ENCODE results near the gene C16orf90.

C16orf90 gene

DNA sequence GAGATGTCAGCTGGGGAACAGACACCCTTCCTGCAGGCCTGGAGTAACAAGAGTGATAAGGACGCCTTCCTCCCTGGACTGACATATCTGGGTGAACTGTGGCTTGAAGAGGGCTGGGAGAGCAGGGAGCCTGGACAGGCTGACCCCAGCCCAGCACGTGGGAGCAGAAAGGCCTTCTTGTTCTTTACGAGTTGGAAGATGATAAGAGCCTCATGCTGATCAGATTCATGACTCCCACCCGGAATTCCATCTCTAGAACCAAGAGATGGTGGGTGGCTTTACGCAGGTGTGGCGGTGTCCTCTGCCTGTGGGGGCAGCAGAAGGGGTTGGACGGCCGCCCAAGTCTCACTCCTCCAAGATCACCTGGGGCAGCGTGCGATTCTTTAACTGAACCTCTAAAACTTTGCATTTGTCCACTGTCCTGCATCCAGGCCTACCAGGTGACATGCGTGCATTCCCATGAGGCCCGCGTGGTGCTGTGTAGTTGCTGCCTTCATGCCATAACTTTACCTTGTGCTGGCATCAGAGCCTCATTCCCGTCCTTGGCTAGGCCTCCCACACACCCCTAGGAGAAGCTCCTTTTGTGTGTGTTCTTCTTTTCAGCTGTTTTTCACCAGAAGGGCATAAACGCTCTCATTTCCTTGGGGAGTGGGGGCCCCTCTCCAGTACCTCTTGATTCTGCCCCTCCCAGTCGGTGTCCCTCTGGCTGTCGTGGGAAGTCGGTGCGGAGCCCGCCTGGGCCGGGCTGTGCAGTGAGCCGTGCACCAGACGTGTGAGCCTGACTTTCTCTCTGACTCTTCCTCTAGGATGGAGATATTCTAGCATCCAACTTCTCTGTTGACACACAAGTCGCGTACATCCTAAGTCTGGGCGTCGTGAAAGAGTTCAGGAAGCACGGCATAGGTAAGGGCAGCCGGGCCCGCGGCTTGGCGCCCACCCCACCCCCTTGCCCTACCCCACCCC is 13.3 kb downstream of the C16orf90 start:
- H3K4me2 ChIP-seq (ENCODE audit: low read length), result no peak overlapping the region
- no peaks in the 10 kb centered on the region for H3K27me3 ChIP-seq (ENCODE audit: control insufficient read depth, insufficient read depth, low read length)
- H3K4me1 ChIP-seq, result no peaks in the 10 kb centered on the region
- H3K79me2 ChIP-seq, result peaks cover 20% of the 10 kb centered on the region
- no peak overlapping the region for H3K4me3 ChIP-seq (ENCODE audit: low read depth, low read length)
- no peak overlapping the region for H3K27ac ChIP-seq
- H3K9ac ChIP-seq, result no peak overlapping the region
- H3K9me3 ChIP-seq (ENCODE audit: control insufficient read depth, low read length), result no peaks in the 10 kb centered on the region
- no peak overlapping the region for H2AFZ ChIP-seq
- TF ChIP-seq CTCF (IDR thresholded peaks at IDR 0.05), result no peak
- H3K36me3 ChIP-seq (ENCODE audit: control insufficient read depth, insufficient read depth, low read length), result no peaks in the 10 kb centered on the region

GRCh38 chr16:3480901-3481695 is 14.2 kb downstream of the C16orf90 start:
- H3K27me3 ChIP-seq (ENCODE audit: control insufficient read depth, insufficient read depth, low read length), result no peaks in the 10 kb centered on the region
- H3K27ac ChIP-seq, result no peak overlapping the region
- TF ChIP-seq CTCF (IDR thresholded peaks at IDR 0.05), result no peak
- H3K4me3 ChIP-seq (ENCODE audit: low read depth, low read length), result no peak overlapping the region
- H3K4me2 ChIP-seq (ENCODE audit: low read length), result no peak overlapping the region
- H3K9ac ChIP-seq, result no peak overlapping the region
- no peak overlapping the region for H2AFZ ChIP-seq
- H3K4me1 ChIP-seq, result no peaks in the 10 kb centered on the region
- peaks cover 23% of the 10 kb centered on the region for H3K79me2 ChIP-seq
- no peaks in the 10 kb centered on the region for H3K9me3 ChIP-seq (ENCODE audit: control insufficient read depth, low read length)
- H3K36me3 ChIP-seq (ENCODE audit: control insufficient read depth, insufficient read depth, low read length), result no peaks in the 10 kb centered on the region

GRCh38 chr16:3479654-3480216 is 15.6 kb downstream of the C16orf90 start:
- Histone ChIP-seq H3K36me3 (ENCODE audit: control insufficient read depth, insufficient read depth, low read length) (no peaks in the 10 kb centered on the region), H3K4me1 (no peaks in the 10 kb centered on the region), H3K27ac (no peak overlapping the region), H3K79me2 (peaks cover 32% of the 10 kb centered on the region), H2AFZ (no peak overlapping the region), H3K9me3 (ENCODE audit: control insufficient read depth, low read length) (no peaks in the 10 kb centered on the region), H3K9ac (no peak overlapping the region), H3K4me3 (ENCODE audit: low read depth, low read length) (no peak overlapping the region), H3K4me2 (ENCODE audit: low read length) (no peak overlapping the region), H3K27me3 (ENCODE audit: control insufficient read depth, insufficient read depth, low read length) (no peaks in the 10 kb centered on the region)
- TF ChIP-seq CTCF (IDR thresholded peaks at IDR 0.05), result no peak

DNA sequence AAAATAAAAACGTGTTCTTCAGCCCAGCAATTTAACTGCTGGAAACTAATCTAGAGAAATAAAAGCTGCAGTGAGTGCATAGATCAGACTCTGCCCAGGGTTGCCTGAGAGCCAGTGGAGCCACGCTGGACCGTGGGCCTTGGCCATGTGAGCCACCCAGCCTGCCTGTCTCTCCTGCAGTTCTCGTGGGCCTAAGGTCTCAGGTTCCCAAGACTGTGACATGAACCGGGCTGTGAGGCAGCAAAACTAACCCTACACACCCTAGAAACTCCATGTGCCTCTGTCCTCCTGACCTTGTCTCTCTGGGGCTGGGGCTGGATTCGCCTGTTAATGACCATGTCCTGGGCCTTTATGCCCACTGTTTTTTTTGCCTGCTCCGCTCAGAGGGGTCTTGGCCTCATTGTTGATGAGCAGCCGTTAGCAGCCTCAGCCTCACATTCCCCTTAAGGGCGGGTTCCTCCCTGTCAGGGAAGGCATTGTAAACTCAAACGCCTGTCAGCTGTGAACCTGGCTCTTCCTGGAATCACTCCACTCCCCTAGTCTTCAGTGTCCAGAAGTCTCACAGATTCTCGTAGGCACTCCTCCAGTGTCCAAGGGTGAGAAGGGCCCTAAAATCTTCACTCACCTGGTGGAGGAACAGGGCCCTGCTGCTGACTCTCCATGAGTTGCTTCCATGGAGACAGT is 16.9 kb downstream of the C16orf90 start:
- Histone ChIP-seq H3K9me3 (ENCODE audit: control insufficient read depth, low read length) (no peaks in the 10 kb centered on the region), H3K79me2 (peaks cover 42% of the 10 kb centered on the region), H3K36me3 (ENCODE audit: control insufficient read depth, insufficient read depth, low read length) (no peaks in the 10 kb centered on the region), H3K9ac (no peak overlapping the region), H3K4me2 (ENCODE audit: low read length) (no peak overlapping the region), H3K4me3 (ENCODE audit: low read depth, low read length) (no peak overlapping the region), H3K4me1 (no peaks in the 10 kb centered on the region), H3K27ac (no peak overlapping the region), H3K27me3 (ENCODE audit: control insufficient read depth, insufficient read depth, low read length) (no peaks in the 10 kb centered on the region), H2AFZ (no peak overlapping the region)
- no peak for TF ChIP-seq CTCF (IDR thresholded peaks at IDR 0.05)

Measured in parathyroid adenoma (tissue), 2 donors.